ENCODE measurements around the gene TNIP2.

TNIP2 gene

DNA sequence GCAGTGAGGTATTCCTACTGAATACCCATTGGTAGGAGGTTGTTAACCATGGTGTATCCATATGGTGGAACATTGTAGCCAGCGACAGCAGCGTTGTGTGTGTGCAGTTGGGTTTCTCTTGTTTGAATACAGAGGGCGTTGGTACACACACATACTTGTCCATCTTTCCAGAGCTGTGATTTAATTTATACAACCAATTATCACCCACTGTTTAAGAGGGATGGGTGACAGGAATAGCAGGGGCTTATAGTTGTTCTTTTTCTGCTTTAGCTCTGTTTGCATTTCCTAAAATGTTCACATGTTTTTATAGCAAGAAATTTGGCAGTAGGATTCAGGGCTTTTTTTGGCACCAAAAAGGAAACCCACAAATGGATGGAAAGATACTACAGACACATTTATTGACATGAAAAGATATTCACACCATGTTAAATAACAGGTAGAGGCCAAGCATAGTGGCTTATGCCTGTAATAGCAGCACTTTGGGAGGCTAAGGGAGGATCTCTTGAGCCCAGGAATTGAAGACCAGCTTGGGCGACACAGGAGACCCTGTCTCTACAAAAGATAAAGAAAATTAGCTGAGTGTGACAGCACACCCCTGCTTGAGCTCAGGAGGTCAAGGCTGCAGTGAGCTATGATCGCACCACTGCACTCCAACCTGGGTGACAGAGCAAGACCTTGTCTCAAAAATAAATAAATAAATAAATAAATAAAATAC is 60.6 kb downstream of the TNIP2 start:
- TF ChIP-seq, protein P1, sequence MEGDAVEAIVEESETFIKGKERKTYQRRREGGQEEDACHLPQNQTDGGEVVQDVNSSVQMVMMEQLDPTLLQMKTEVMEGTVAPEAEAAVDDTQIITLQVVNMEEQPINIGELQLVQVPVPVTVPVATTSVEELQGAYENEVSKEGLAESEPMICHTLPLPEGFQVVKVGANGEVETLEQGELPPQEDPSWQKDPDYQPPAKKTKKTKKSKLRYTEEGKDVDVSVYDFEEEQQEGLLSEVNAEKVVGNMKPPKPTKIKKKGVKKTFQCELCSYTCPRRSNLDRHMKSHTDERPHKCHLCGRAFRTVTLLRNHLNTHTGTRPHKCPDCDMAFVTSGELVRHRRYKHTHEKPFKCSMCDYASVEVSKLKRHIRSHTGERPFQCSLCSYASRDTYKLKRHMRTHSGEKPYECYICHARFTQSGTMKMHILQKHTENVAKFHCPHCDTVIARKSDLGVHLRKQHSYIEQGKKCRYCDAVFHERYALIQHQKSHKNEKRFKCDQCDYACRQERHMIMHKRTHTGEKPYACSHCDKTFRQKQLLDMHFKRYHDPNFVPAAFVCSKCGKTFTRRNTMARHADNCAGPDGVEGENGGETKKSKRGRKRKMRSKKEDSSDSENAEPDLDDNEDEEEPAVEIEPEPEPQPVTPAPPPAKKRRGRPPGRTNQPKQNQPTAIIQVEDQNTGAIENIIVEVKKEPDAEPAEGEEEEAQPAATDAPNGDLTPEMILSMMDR (IDR thresholded peaks at IDR 0.05; ENCODE audit: low read depth, low read length) = no peak
- Histone ChIP-seq H3K4me3 (ENCODE audit: low read depth, low read length) (no peak overlapping the region), H3K27me3 (ENCODE audit: insufficient read depth, low read depth, severe bottlenecking) (no peaks in the 10 kb centered on the region), H3K36me3 (peaks cover 98% of the 10 kb centered on the region), H3K9me3 (ENCODE audit: severe bottlenecking) (no peaks in the 10 kb centered on the region), H3K27ac (no peak overlapping the region)
- DNase-seq = no peak

GRCh38 chr4:2694691-2695090 is 61.4 kb downstream of the TNIP2 start:
- TF ChIP-seq, protein P1 (IDR thresholded peaks at IDR 0.05; ENCODE audit: low read depth, low read length) = no peak
- Histone ChIP-seq H3K4me3 (ENCODE audit: low read depth, low read length) (no peak overlapping the region), H3K36me3 (peaks cover 98% of the 10 kb centered on the region), H3K27me3 (ENCODE audit: insufficient read depth, low read depth, severe bottlenecking) (no peaks in the 10 kb centered on the region), H3K9me3 (ENCODE audit: severe bottlenecking) (no peaks in the 10 kb centered on the region), H3K27ac (no peak overlapping the region)
- no peak for DNase-seq

DNA sequence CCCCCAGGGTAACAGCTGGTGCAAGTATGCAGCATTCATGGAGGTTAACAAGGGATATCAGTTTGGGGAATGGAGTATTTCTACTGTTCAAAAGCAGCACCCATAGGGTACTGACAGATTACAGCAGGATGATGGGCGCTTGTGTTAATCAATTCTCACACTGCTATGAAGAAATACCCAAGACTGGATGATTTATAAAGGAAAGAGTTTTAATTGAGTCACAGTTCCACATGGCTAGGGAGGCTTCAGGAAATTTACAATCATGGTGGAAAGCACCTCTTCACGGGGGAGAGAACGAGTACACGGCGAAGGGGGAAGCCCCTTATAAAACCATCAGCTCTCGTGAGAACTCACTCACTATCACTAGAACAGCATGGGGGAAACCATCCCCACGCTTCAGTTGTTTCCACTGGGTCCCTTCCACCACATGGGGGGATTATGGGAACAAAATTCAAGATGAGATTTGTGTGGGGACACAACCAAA is 64.1 kb downstream of the TNIP2 start:
- no peaks in the 10 kb centered on the region for H3K27me3 ChIP-seq (ENCODE audit: insufficient read depth, low read depth, severe bottlenecking)
- H3K27ac ChIP-seq = no peak overlapping the region
- H3K4me3 ChIP-seq (ENCODE audit: low read depth, low read length) = no peak overlapping the region
- H3K36me3 ChIP-seq = peaks cover 98% of the 10 kb centered on the region
- TF ChIP-seq, protein P1 (IDR thresholded peaks at IDR 0.05; ENCODE audit: low read depth, low read length) = no peak
- H3K9me3 ChIP-seq (ENCODE audit: severe bottlenecking) = no peaks in the 10 kb centered on the region
- no peak for DNase-seq
